IMR-90 (cell line): ENCODE measurements around the gene STAG2. TPM values are rescaled to one million over a fixed set of nuclear protein-coding genes. Genes with fewer than 3 reads are reported as not detected.

Experiments used
- ATAC-seq: fragments of 200-7000 bp; cut with Tn5 transposase; 2 replicates; pipeline ENCODE4 v1.9.1; 2020; ENCODE audit warnings: low read depth, mild to moderate bottlenecking, moderate library complexity
- BruUV-seq: library from RNA; stranded (reverse); fragments of 400-500 nt; replicated peaks from 2 replicates; lab custom pipeline; 2021; lab: Mats Ljungman, UMichigan
- CTCF ChIA-PET: fragments of 300-600 bp; formaldehyde crosslinking; extraction: SDS; loops from one replicate; lab custom pipeline; 2021; ENCODE audit warnings: antibody characterized with exemption; lab: Yijun Ruan, JAX
- POLR2A ChIA-PET: fragments of 300-600 bp; sonication (Branson Sonifier 250); formaldehyde crosslinking; loops from one replicate; lab custom pipeline; 2022; ENCODE audit warnings: antibody characterized with exemption; ENCODE audit not compliant: unreplicated experiment; lab: Charles Lee
- DNase-seq: peaks from one replicate; pipeline ENCODE4 v3.0.0; 2013
- H2AFZ ChIP-seq: replicated peaks from 2 replicates; pipeline ENCODE3; 2013; ENCODE audit warnings: low read length, mild to moderate bottlenecking; ENCODE audit not compliant: poor library complexity
- H2AK5ac ChIP-seq: 2 replicates; pipeline ENCODE4 v1.6.1; 2013; ENCODE audit warnings: low read depth, low read length, inconsistent platforms
- H2AK9ac ChIP-seq: replicated peaks from 2 replicates; pipeline ENCODE3; 2013; ENCODE audit warnings: mild to moderate bottlenecking, low read depth, low read length, moderate library complexity; ENCODE audit not compliant: poor library complexity
- H2BK120ac ChIP-seq: 2 replicates; pipeline ENCODE4 v1.6.1; 2013; ENCODE audit warnings: low read depth, low read length, inconsistent platforms
- H2BK15ac ChIP-seq: 3 replicates; pipeline ENCODE4 v1.6.1; 2013; ENCODE audit warnings: low read depth, low read length, inconsistent platforms
- H2BK20ac ChIP-seq: 2 replicates; pipeline ENCODE4 v1.6.1; 2013; ENCODE audit warnings: low read depth, mild to moderate bottlenecking, inconsistent platforms, low read length, moderate library complexity
- H2BK5ac ChIP-seq: 2 replicates; pipeline ENCODE4 v1.6.1; 2013; ENCODE audit warnings: mild to moderate bottlenecking, low read depth, low read length, inconsistent platforms; ENCODE audit not compliant: poor library complexity, severe bottlenecking
- H3K14ac ChIP-seq: replicated peaks from 2 replicates; pipeline ENCODE4 v1.6.1; 2013; ENCODE audit warnings: low read depth, low read length, inconsistent platforms
- H3K18ac ChIP-seq: 2 replicates; pipeline ENCODE4 v1.6.1; 2013; ENCODE audit warnings: low read depth, low read length, control low read depth
- H3K23ac ChIP-seq: 2 replicates; pipeline ENCODE4 v1.6.1; 2013; ENCODE audit warnings: low read depth, low read length, inconsistent platforms
- H3K27ac ChIP-seq: 2 replicates; pipeline ENCODE4 v1.5.1; 2013; ENCODE audit warnings: mild to moderate bottlenecking, control low read depth, low read length; ENCODE audit not compliant: insufficient read depth
- H3K27me3 ChIP-seq: 2 replicates; pipeline ENCODE4 v1.6.1; 2013; ENCODE audit warnings: low read length; ENCODE audit not compliant: control insufficient read depth, insufficient read depth
- H3K36me3 ChIP-seq: 2 replicates; pipeline ENCODE4 v1.6.1; 2013; ENCODE audit warnings: low read length, mixed read lengths; ENCODE audit not compliant: control insufficient read depth, insufficient read depth
- H3K4ac ChIP-seq: 2 replicates; pipeline ENCODE4 v1.6.1; 2013; ENCODE audit warnings: low read depth, low read length, inconsistent platforms
- H3K4me1 ChIP-seq: 2 replicates; pipeline ENCODE4 v1.6.1; 2013; ENCODE audit warnings: low read length, mixed read lengths; ENCODE audit not compliant: control insufficient read depth, insufficient read depth
- H3K4me2 ChIP-seq: 2 replicates; pipeline ENCODE4 v1.6.1; 2013; ENCODE audit warnings: low read depth, mild to moderate bottlenecking, control low read depth, low read length, moderate library complexity
- H3K4me3 ChIP-seq: 2 replicates; pipeline ENCODE4 v1.5.1; 2013; ENCODE audit warnings: low read depth, mild to moderate bottlenecking, control low read depth, low read length, moderate library complexity; ENCODE audit not compliant: insufficient read depth
- H3K56ac ChIP-seq: 2 replicates; pipeline ENCODE4 v1.6.1; 2013; ENCODE audit warnings: low read length, inconsistent platforms; ENCODE audit not compliant: insufficient read depth; ENCODE audit errors: extremely low read depth
- H3K79me1 ChIP-seq, 2 experiments: 2 replicates each; pipeline ENCODE4 v1.6.1; 2013; ENCODE audit warnings: low read length in 2 of 2, inconsistent platforms in 1 of 2, low read depth in 1 of 2
- H3K9ac ChIP-seq: 2 replicates; pipeline ENCODE4 v1.6.1; 2013; ENCODE audit warnings: low read depth, low read length, control low read depth
- H3K9me1 ChIP-seq: 2 replicates; pipeline ENCODE4 v1.6.1; 2013; ENCODE audit warnings: low read length, inconsistent platforms; ENCODE audit not compliant: insufficient read depth
- H3K9me3 ChIP-seq: 2 replicates; pipeline ENCODE4 v1.6.1; 2013; ENCODE audit warnings: low read length; ENCODE audit not compliant: control insufficient read depth, insufficient read depth
- H4K20me1 ChIP-seq: 2 replicates; pipeline ENCODE4 v1.6.1; 2013; ENCODE audit warnings: low read length, inconsistent platforms; ENCODE audit not compliant: insufficient read depth
- H4K5ac ChIP-seq: 2 replicates; pipeline ENCODE4 v1.6.1; 2013; ENCODE audit warnings: mild to moderate bottlenecking, low read depth, low read length, control low read depth
- H4K8ac ChIP-seq, 2 experiments: 2 replicates each; pipeline ENCODE4 v1.6.1; 2013; ENCODE audit warnings: low read depth in 2 of 2, low read length in 2 of 2, control low read depth in 1 of 2, inconsistent platforms in 1 of 2
- H4K91ac ChIP-seq: 2 replicates; pipeline ENCODE4 v1.6.1; 2013; ENCODE audit warnings: low read depth, low read length, inconsistent platforms; ENCODE audit not compliant: insufficient read depth
- CHD1 ChIP-seq: IDR thresholded peaks from 2 replicates; pipeline ENCODE4 v1.6.1; 2012; ENCODE audit warnings: low read depth, low read length, improper control_type of control experiment
- ELK1 ChIP-seq: fragments of 150-350 bp; IDR thresholded peaks from 2 replicates; pipeline ENCODE4 v1.6.1; 2016; ENCODE audit warnings: low read depth, mild to moderate bottlenecking, low read length, moderate library complexity, borderline replicate concordance
- FOS ChIP-seq: fragments of 150-350 bp; IDR thresholded peaks from 2 replicates; pipeline ENCODE4 v1.6.1; 2016; ENCODE audit warnings: low read depth, low read length
- MAFK ChIP-seq: IDR thresholded peaks from 2 replicates; pipeline ENCODE4 v1.6.1; 2012; ENCODE audit warnings: low read depth, low read length, improper control_type of control experiment
- MXI1 ChIP-seq: IDR thresholded peaks from 2 replicates; pipeline ENCODE4 v1.6.1; 2012; ENCODE audit warnings: low read depth, mild to moderate bottlenecking, low read length, moderate library complexity, borderline replicate concordance
- RAD21 ChIP-seq: IDR thresholded peaks from 2 replicates; pipeline ENCODE4 v1.6.1; 2012; ENCODE audit warnings: low read length, improper control_type of control experiment
- RCOR1 ChIP-seq: IDR thresholded peaks from 2 replicates; pipeline ENCODE4 v1.6.1; 2012; ENCODE audit warnings: mild to moderate bottlenecking, low read length, improper control_type of control experiment; ENCODE audit not compliant: insufficient replicate concordance
- RFX5 ChIP-seq: IDR thresholded peaks from 2 replicates; pipeline ENCODE4 v1.8.0; 2012; ENCODE audit warnings: low read depth, mild to moderate bottlenecking, low read length, moderate library complexity
- SMC3 ChIP-seq: fragments of 150-350 bp; IDR thresholded peaks from 2 replicates; pipeline ENCODE4 v1.6.1; 2016; ENCODE audit warnings: low read depth, mild to moderate bottlenecking, antibody characterized with exemption, low read length, moderate library complexity
- USF2 ChIP-seq: fragments of 150-350 bp; IDR thresholded peaks from 2 replicates; pipeline ENCODE4 v1.6.1; 2017; ENCODE audit warnings: mild to moderate bottlenecking, antibody characterized with exemption, low read length, low read depth
- WGBS, 2 experiments: methylation state at CpG; one replicate each; pipeline versions ENCODE4 v1.1.5 to v1.1.7; 2013; ENCODE audit warnings: missing lambda C conversion rate in 2 of 2; ENCODE audit not compliant: insufficient read length in 1 of 2; ENCODE audit errors: extremely low coverage in 2 of 2; 5-methylcytosine and 5-hydroxymethylcytosine counted together
- dilution Hi-C: fragments of 300-500 bp; cut with HindIII; formaldehyde crosslinking; loops from one replicate; pipeline ENCODE4 v1.14.3; 2018; ENCODE audit warnings: low sequenced_read_pairs; ENCODE audit not compliant: unreplicated experiment
- in situ Hi-C: fragments of 300-500 bp; cut with MboI; formaldehyde crosslinking; loops from 3 replicates; pipeline ENCODE4 v1.14.3; 2019; ENCODE audit warnings: low sequenced_read_pairs, inconsistent platforms, mixed read lengths
- intact Hi-C: fragments of 100-400 bp; cut with micrococcal nuclease; formaldehyde crosslinking; loops from 2 replicates; pipeline ENCODE4 v1.10.0; 2022
- polyA plus RNA-seq, 3 experiments: library from polyadenylated mRNA; depleted of rRNA; stranded (reverse); fragments of >200 nt; gene quantifications; 2 replicates each; pipeline ENCODE4 v1.2.3, GENCODE V29; 2012; ENCODE audit warnings: low replicate concordance in 1 of 3
- total RNA-seq: library from RNA; depleted of rRNA; stranded (reverse); fragments of >200 nt; gene quantifications from 2 replicates; pipeline ENCODE4 v1.2.3, GENCODE V29; 2012

Gene STAG2
- total and polyA plus RNA-seq, 2 of the 4 experiments (the other 2 are of a cell fraction): 19.6 to 71.2 TPM

GRCh38 chrX:124145749-124146148, 184.2 kb downstream of the STAG2 start:
- Histone ChIP-seq H2BK120ac (no peak overlapping the region), H4K91ac (no peak overlapping the region), H3K23ac (no peak overlapping the region), H3K27me3 (no peaks in the 10 kb centered on the region), H3K9me1 (no peaks in the 10 kb centered on the region), H4K8ac (no peak overlapping the region), H3K9me3 (0 out of 2 replicates have a peak, but pooled peaks cover 2% of the 10 kb centered on the region), H2BK20ac (no peak overlapping the region), H3K27ac (no peak overlapping the region), H3K9ac (no peak overlapping the region), H3K56ac (no peak overlapping the region), H2BK5ac (no peak overlapping the region), H3K4me1 (no peaks in the 10 kb centered on the region), H3K18ac (no peak overlapping the region), H4K20me1 (no peaks in the 10 kb centered on the region), H3K4me3 (no peak overlapping the region), H3K4me2 (no peak overlapping the region), H2AK5ac (no peak overlapping the region), H3K4ac (no peak overlapping the region), H3K36me3 (no peaks in the 10 kb centered on the region), H2AFZ (no peak overlapping the region), H2BK15ac (no peak overlapping the region), H4K5ac (no peak overlapping the region), H3K14ac (no peak overlapping the region), H3K79me1 (no peaks in the 10 kb centered on the region), H2AK9ac (no peak overlapping the region)
- ChIA-PET POLR2A (no interaction called here), CTCF (no interaction called here)
- ATAC-seq (no peak), DNase-seq (no peak)
- WGBS, 2 experiments: 97% methylated on average over 4 of the region's 8 CpGs; no CpG with 5 or more reads in 1 of the 2 experiments
- no TSS peak for BruUV-seq
- dilution Hi-C loops (no loop called here), in situ Hi-C loops (no loop called here), intact Hi-C loops (no loop called here)
- TF ChIP-seq CHD1 (no peak), SMC3 (no peak), USF2 (no peak), RCOR1 (no peak), FOS (no peak), RAD21 (no peak), ELK1 (no peak), MXI1 (no peak), RFX5 (no peak), MAFK (no peak)
